ENCODE data around the gene ATRN.

- peak in 1 of 2 experiments; percentile 48; a peak in 2 of 4 replicates for TF ChIP-seq CTCF (conservative IDR thresholded peaks at IDR 0.05; ENCODE audit: low read depth in 2 of 2)
- TF ChIP-seq NANOG (IDR thresholded peaks at IDR 0.05; ENCODE audit: borderline replicate concordance) = no peak
- TF ChIP-seq POLR2AphosphoS5 (IDR thresholded peaks at IDR 0.05; ENCODE audit: low read depth) = no peak
- no peak for TF ChIP-seq REST (IDR thresholded peaks at IDR 0.05; ENCODE audit: unreplicated experiment)
- no peak for TF ChIP-seq EZH2phosphoT487 (IDR thresholded peaks at IDR 0.05; ENCODE audit: unreplicated experiment)
- peak; percentile 34 for TF ChIP-seq EZH2 (IDR thresholded peaks at IDR 0.05; ENCODE audit: low read depth, unreplicated experiment)
- no peak for TF ChIP-seq ZNF114 (CRISPR knock-in tag; IDR thresholded peaks at IDR 0.05)
- no peak for TF ChIP-seq CREB1 (CRISPR knock-in tag; IDR thresholded peaks at IDR 0.05; ENCODE audit: low read depth)
- TF ChIP-seq, protein P1, sequence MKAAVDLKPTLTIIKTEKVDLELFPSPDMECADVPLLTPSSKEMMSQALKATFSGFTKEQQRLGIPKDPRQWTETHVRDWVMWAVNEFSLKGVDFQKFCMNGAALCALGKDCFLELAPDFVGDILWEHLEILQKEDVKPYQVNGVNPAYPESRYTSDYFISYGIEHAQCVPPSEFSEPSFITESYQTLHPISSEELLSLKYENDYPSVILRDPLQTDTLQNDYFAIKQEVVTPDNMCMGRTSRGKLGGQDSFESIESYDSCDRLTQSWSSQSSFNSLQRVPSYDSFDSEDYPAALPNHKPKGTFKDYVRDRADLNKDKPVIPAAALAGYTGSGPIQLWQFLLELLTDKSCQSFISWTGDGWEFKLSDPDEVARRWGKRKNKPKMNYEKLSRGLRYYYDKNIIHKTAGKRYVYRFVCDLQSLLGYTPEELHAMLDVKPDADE (IDR thresholded peaks at IDR 0.05) = no peak
- no peak for TF ChIP-seq JUNB (IDR thresholded peaks at IDR 0.05; ENCODE audit: unreplicated experiment)
- TF ChIP-seq STAT1 (IDR thresholded peaks at IDR 0.05; ENCODE audit: unreplicated experiment) = no peak
- TF ChIP-seq, protein P2, sequence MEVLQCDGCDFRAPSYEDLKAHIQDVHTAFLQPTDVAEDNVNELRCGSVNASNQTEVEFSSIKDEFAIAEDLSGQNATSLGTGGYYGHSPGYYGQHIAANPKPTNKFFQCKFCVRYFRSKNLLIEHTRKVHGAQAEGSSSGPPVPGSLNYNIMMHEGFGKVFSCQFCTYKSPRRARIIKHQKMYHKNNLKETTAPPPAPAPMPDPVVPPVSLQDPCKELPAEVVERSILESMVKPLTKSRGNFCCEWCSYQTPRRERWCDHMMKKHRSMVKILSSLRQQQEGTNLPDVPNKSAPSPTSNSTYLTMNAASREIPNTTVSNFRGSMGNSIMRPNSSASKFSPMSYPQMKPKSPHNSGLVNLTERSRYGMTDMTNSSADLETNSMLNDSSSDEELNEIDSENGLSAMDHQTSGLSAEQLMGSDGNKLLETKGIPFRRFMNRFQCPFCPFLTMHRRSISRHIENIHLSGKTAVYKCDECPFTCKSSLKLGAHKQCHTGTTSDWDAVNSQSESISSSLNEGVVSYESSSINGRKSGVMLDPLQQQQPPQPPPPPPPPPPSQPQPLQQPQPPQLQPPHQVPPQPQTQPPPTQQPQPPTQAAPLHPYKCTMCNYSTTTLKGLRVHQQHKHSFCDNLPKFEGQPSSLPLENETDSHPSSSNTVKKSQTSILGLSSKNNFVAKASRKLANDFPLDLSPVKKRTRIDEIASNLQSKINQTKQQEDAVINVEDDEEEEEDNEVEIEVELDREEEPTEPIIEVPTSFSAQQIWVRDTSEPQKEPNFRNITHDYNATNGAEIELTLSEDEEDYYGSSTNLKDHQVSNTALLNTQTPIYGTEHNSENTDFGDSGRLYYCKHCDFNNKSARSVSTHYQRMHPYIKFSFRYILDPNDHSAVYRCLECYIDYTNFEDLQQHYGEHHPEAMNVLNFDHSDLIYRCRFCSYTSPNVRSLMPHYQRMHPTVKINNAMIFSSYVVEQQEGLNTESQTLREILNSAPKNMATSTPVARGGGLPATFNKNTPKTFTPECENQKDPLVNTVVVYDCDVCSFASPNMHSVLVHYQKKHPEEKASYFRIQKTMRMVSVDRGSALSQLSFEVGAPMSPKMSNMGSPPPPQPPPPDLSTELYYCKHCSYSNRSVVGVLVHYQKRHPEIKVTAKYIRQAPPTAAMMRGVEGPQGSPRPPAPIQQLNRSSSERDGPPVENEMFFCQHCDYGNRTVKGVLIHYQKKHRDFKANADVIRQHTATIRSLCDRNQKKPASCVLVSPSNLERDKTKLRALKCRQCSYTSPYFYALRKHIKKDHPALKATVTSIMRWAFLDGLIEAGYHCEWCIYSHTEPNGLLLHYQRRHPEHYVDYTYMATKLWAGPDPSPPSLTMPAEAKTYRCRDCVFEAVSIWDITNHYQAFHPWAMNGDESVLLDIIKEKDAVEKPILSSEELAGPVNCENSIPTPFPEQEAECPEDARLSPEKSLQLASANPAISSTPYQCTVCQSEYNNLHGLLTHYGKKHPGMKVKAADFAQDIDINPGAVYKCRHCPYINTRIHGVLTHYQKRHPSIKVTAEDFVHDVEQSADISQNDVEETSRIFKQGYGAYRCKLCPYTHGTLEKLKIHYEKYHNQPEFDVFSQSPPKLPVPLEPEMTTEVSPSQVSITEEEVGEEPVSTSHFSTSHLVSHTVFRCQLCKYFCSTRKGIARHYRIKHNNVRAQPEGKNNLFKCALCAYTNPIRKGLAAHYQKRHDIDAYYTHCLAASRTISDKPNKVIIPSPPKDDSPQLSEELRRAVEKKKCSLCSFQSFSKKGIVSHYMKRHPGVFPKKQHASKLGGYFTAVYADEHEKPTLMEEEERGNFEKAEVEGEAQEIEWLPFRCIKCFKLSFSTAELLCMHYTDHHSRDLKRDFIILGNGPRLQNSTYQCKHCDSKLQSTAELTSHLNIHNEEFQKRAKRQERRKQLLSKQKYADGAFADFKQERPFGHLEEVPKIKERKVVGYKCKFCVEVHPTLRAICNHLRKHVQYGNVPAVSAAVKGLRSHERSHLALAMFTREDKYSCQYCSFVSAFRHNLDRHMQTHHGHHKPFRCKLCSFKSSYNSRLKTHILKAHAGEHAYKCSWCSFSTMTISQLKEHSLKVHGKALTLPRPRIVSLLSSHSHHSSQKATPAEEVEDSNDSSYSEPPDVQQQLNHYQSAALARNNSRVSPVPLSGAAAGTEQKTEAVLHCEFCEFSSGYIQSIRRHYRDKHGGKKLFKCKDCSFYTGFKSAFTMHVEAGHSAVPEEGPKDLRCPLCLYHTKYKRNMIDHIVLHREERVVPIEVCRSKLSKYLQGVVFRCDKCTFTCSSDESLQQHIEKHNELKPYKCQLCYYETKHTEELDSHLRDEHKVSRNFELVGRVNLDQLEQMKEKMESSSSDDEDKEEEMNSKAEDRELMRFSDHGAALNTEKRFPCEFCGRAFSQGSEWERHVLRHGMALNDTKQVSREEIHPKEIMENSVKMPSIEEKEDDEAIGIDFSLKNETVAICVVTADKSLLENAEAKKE (CRISPR knock-in tag; IDR thresholded peaks at IDR 0.05) = no peak
- TF ChIP-seq ZNF331 (CRISPR knock-in tag; IDR thresholded peaks at IDR 0.05; ENCODE audit: low read depth) = no peak
These were observed 201.8 kb downstream of the ATRN start for GRCh38 chr20:3672547-3673171.
